GM18867 (cell line): ENCODE results near the gene TRIM43B.
"Not testable (repeated sequence)": the region's sequence is repeated elsewhere in the genome, so short reads cannot be mapped to it uniquely, and the experiment has no call there.

Source experiments
- ATAC-seq: cut with Tn5 transposase; IDR thresholded peaks from one replicate; pipeline ENCODE4 v1.9.1; 2021; ENCODE audit warnings: mild to moderate bottlenecking, moderate library complexity; ENCODE audit not compliant: unreplicated experiment

Gene TRIM43B

GRCh38 chr2:95484654-95485053 is at the start of gene TRIM43B:
TSS of gene TRIM43B (minus strand) at chr2:95484754. CDS start at chr2:95482714, 2,040 bp downstream.
- ATAC-seq: not testable (repeated sequence)

GRCh38 chr2:95531254-95531771 is 46.8 kb upstream of the TRIM43B start:
- ATAC-seq: no peak

DNA sequence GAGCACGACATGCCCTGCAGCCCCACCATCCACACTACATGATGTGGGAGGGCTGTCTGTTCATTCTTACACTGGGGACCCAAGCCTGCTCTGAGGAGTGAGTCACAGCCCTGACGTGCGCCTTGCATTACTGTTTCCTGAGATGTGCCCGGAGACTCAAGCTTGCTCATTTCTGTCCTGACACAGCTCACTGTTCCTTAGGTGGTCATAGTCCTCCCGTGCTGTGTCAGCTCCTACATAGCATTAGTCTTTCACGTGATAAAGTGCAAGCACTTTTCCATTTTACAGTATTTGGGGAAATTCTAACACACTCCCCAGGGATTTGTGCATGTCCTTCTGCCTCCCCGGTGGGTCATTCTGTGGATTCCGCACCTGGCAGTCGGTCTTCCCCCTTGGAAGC is 46.2 kb upstream of the TRIM43B start:
- peak; percentile 63 for ATAC-seq

GRCh38 chr2:95526360-95527341 is 42.1 kb upstream of the TRIM43B start:
- ATAC-seq: peak; percentile 75

DNA sequence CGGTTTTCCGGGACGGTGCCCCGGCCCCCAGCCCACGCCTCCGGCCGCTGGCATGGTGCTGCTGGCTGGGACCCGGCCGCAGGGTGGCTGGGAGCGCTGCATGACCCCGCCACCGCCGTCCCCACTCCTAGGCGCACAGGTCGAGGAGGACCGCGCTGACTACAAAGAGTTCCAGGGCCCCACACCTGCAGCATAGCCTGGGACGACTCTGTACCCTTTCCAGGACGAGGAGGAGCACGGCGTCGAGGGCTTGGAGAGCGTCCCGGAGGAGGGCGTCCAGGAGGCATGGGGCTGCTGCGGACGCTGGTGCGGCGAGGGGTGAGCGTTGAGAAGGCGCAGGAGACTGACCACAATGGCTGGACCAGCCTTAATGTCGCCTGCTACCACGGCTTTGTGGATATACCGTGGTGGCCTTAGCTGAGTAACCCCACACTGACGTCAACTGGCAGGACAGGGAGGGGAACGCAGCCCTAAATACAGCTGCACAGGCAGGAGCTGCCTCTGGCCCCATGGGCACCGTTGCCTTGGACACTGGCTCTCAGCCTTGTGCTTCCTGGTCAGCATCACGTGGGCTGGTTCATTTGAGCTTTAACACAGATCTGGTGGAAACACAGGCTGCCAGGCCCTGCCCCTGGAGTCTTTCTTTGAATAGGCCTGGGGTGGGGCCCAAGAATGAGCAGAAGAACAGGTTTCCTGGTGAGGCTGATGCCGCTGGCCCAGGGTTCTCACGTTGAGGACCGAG is 40.9 kb upstream of the TRIM43B start:
- no peak for ATAC-seq

GRCh38 chr2:95524195-95524594 is 39.6 kb upstream of the TRIM43B start:
- no peak for ATAC-seq

DNA sequence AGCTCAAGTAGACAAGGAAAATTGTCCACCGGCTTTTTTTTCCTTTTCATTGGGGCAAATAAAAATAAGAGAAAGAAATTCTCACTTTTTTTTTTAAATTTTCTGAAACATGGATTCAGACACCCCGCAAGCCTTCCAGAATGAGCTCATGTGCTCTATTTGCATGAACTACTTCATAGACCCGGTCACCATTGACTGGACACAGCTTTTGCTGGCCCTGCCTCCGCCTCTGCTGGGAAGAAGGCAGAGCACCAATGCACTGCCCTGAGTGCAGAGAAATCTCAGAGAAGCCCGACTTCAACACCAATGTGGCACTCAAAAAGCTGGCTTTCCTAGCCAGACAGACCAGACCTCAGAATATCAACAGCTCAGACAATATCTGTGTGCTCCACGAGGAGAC is 30.2 kb upstream of the TRIM43B start:
- no peak for ATAC-seq

GRCh38 chr2:95514226-95514625 is 29.7 kb upstream of the TRIM43B start:
- ATAC-seq: not testable (repeated sequence)

DNA sequence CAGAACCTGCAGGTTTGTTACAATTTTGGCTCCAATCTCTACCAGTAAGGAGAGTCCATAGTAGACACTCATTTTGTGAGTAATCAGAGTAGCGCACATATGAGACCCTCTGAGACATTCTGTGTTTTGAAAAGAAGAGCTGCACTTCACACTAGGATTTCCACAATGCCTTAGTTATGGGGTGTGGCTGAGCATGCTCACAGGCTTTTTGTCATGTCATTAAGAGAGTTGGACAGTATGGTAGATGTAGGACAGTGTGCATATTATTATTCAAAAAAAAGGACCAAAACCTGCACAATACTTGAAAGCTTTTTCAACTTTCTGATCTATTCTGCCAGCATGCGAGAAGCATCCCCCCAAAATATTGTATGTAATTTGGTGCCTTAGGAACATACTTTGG is 24.9 kb upstream of the TRIM43B start:
- no peak for ATAC-seq

- ATAC-seq: no peak
Measured at GRCh38 chr2:95505222-95505621, 20.7 kb upstream of the TRIM43B start.

GRCh38 chr2:95500854-95501253 is 16.3 kb upstream of the TRIM43B start:
- no peak for ATAC-seq

DNA sequence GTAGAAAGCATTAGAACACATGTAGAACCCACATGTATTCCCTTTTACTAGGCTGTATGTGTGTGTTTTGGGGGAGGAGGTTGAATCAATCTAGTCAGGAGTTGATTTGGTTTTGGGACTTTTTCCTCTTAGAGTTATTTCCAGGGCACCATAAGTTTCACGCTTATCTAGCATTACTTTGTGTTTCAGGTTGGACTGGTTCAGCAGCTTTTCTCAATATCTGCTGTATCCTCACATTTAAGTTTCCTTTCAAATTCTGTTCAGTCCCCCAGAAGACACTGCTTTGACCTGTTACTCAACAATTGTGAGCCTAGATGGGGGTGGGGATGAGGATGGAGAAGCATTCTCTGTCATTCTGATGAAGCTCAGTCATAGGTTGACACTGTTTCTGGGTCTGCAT is 7.5 kb upstream of the TRIM43B start:
- ATAC-seq: not testable (repeated sequence)

GRCh38 chr2:95475025-95475424 is 9.5 kb downstream of the TRIM43B start:
- not testable (repeated sequence) for ATAC-seq

DNA sequence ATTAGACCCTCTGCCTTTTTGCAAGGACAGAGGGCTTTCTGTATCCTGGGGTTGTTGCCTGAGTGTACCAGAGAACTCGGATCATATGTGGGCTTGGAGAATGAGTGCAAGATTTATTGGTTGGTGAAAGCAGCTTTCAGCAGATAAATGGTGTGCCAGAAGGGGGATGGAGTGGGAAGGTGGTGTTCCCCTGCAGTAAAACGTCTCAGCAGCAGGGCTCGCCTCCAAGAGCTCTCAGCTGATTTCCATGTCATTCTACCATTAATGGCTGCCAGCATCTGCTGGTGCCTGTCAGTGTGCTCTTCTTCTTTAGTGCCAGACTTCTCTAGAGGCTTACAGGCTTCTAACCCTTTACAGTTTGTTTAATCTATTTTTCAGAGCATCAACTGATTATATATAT is 16.6 kb downstream of the TRIM43B start:
- ATAC-seq: not testable (repeated sequence)

DNA sequence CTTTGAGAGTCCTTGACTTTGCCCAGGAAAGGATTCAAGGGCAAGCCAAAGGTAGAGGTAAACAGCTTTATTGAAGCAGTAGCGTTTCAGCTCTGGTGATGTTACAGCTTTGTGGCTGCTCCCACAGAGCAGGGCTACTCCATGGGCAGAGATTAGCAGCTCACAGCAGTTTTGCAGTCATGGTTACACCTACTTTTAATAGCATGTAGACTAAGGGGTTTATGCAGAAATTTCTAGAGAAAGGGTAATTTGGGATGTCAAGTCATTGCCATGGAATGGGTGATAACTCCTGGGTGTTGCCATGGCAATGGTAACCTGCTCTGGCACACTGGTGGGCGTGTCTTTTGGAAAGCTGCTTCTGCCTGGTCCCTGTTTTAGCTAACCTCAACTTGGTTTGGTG is 18.0 kb downstream of the TRIM43B start:
- ATAC-seq: not testable (repeated sequence)

DNA sequence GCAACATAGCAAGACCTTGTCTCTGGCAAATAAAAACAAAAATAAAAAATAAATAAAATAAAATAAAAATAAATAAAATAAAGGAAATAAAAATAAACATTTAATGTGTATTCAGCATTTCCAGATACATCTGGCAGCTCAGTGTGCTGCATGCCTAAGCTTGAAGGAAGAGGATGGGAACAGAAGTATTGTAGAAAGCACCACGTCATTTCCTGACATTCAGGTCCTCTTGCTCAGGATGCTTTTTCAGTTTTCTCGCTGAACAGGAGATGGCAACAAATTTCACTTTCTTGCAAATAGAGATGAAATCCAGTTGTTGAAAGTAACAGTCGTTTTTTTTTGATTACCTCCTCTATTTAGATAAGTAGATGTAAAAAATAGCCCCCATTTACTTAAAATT is 21.3 kb downstream of the TRIM43B start:
- not testable (repeated sequence) for ATAC-seq

DNA sequence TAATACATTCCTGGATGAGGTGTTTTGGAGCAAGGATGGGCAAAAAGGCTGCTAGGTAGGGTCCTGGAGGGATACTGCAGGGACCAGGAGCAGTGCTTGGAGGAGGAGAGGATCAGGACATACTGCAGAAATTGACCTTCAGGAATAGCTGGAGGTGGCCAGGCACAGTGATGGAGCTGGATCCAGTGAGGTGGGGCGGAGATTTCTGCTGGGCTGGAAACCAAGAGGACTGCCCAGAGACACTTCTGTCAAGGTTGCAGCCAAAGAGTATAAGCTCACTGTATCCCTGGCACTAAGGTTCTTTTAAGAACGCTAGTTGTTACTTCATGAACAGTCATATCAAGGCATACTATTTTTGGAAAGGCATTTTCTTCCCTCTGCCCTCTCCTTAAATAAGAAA is 39.2 kb downstream of the TRIM43B start:
- ATAC-seq: not testable (repeated sequence)

DNA sequence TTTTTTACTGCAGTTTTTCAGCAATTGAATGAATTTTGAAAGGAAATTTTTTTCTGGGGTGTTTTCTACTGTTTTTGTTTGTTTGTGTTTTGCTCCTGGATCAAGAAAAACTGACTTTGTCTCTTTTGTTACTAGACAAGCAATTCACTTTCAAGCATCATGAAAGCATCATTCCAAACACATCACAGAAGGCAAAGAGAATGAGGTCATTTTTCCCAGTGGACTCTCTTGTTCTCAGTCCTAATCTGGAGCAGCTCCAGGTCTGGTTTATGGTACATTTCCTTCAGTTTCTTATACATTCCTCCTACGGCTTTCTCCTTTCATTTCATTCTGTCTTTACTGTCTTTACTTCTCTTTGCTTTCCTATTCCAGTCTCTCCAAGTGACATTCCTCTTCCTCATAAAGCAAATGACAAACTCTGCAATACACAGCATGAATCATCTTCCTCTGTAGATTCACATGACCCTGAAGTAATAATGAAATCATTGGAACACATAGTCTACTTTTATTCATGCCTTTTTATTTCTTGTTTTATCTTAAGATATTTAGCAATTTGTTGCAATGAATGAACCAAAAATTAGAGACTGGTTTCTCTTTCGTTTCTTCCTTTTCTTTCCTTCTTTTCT is 42.0 kb downstream of the TRIM43B start:
- ATAC-seq: not testable (repeated sequence)

GRCh38 chr2:95435872-95436209 is 48.7 kb downstream of the TRIM43B start:
- not testable (repeated sequence) for ATAC-seq

GRCh38 chr2:95435162-95435871 is 49.2 kb downstream of the TRIM43B start:
- ATAC-seq: not testable (repeated sequence)
